Measurements from ENCODE around the gene MTMR2.

MTMR2 gene

DNA sequence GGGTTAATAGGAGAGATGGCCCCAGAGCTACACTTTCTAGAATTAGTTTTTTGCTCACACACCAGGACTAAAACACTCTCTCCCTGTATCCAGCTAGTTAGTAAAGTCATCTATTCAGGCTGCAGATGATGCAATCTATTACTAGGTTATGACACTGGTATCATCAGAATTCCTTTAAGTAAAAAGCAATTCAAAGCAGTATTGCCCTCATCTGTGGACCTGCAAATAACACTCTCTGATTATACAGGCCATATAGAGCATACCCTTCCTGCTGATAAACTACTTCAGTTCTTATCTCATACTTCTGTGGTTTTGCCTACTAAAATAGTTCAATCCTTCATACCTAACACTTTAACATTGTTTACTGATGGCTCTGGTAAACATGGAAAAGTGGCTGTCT is 13.5 kb upstream of the MTMR2 start:
- no peaks in the 10 kb centered on the region for H3K27me3 ChIP-seq (ENCODE audit: control insufficient read depth in 2 of 2, insufficient read depth in 2 of 2, low read length in 2 of 2)
- no peaks in the 10 kb centered on the region for H3K4me1 ChIP-seq (ENCODE audit: control insufficient read depth in 2 of 2, insufficient read depth in 2 of 2, low read length in 2 of 2)
- H3K36me3 ChIP-seq (ENCODE audit: control insufficient read depth in 2 of 2, insufficient read depth in 2 of 2, low read length in 2 of 2): no peaks in the 10 kb centered on the region
- H3K9me3 ChIP-seq (ENCODE audit: control insufficient read depth in 2 of 2, low read length in 2 of 2): no peaks in the 10 kb centered on the region
- no peak overlapping the region for H3K27ac ChIP-seq (ENCODE audit: low read depth in 2 of 2, low read length in 2 of 2)
- H3K9ac ChIP-seq (ENCODE audit: low read depth in 1 of 2, low read length in 2 of 2): no peak overlapping the region
- no peak overlapping the region for H3K4me3 ChIP-seq (ENCODE audit: low read length in 2 of 2)

DNA sequence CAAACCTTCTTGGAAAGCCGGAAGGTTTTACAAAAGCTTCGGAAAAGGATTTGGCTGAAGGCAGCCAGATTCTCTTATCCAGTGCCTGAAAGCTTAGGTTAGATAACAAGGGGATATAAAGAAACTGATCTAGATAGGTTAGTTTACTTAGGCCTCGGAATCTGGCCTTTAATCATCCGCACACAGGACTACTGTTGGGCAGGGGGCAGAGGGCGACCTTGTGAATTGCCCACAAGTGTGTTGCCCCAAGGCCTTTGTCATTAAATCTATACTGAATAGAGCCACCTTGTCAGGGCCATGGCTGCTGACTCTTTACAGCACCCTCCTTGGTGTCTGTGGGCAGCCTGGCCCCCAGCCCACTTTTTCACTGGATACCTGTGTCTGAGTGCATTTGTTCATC is 9.7 kb upstream of the MTMR2 start:
- Histone ChIP-seq H3K27ac (ENCODE audit: low read depth in 2 of 2, low read length in 2 of 2) (no peak overlapping the region), H3K36me3 (ENCODE audit: control insufficient read depth in 2 of 2, insufficient read depth in 2 of 2, low read length in 2 of 2) (no peaks in the 10 kb centered on the region), H3K9me3 (ENCODE audit: control insufficient read depth in 2 of 2, low read length in 2 of 2) (peaks cover 0 to 2% of the 10 kb centered on the region in 2 donors), H3K9ac (ENCODE audit: low read depth in 1 of 2, low read length in 2 of 2) (no peak overlapping the region), H3K4me1 (ENCODE audit: control insufficient read depth in 2 of 2, insufficient read depth in 2 of 2, low read length in 2 of 2) (no peaks in the 10 kb centered on the region), H3K4me3 (ENCODE audit: low read length in 2 of 2) (no peak overlapping the region), H3K27me3 (ENCODE audit: control insufficient read depth in 2 of 2, insufficient read depth in 2 of 2, low read length in 2 of 2) (no peaks in the 10 kb centered on the region)

DNA sequence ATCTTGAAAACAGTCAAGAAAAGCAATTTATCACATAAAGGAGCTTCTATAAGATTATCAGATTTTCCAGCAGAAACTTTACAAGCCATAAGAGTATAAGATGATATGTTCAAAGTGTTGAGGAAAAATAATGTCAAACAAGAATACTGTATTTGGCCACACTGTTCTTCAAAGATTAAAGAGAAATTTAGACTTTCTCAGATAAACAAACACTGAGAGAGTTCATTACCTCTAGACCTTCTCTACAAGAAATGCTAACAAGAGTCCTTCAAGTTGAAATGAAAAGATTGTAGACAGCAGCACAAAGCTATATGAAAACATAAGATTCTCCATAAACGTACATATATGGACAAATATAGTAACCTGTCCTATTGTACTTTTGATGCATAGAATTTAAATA is 8.0 kb upstream of the MTMR2 start:
- H3K36me3 ChIP-seq (ENCODE audit: control insufficient read depth in 2 of 2, insufficient read depth in 2 of 2, low read length in 2 of 2): no peaks in the 10 kb centered on the region
- no peak overlapping the region for H3K27ac ChIP-seq (ENCODE audit: low read depth in 2 of 2, low read length in 2 of 2)
- peaks cover 0 to 2% of the 10 kb centered on the region in 2 donors for H3K9me3 ChIP-seq (ENCODE audit: control insufficient read depth in 2 of 2, low read length in 2 of 2)
- H3K4me1 ChIP-seq (ENCODE audit: control insufficient read depth in 2 of 2, insufficient read depth in 2 of 2, low read length in 2 of 2): no peaks in the 10 kb centered on the region
- no peaks in the 10 kb centered on the region for H3K27me3 ChIP-seq (ENCODE audit: control insufficient read depth in 2 of 2, insufficient read depth in 2 of 2, low read length in 2 of 2)
- no peak overlapping the region for H3K9ac ChIP-seq (ENCODE audit: low read depth in 1 of 2, low read length in 2 of 2)
- no peak overlapping the region for H3K4me3 ChIP-seq (ENCODE audit: low read length in 2 of 2)

DNA sequence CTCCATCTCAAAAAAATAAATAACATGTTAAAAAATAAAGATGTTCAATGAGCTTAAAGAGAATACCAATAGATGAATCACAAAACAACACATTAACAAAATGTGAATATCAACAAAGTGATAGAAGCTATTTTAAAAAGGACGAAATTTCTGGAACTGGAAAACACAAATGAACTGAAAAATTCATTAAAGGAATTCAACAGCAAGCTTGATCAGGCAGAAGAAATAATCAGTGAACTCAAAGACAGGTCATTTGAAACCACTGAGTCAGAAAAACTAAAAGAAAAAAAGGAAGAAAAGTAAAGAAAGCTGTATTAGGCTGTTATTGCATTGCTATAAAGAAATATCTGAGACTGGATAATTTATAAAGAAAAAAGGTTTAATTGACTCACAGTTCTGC is 7.0 kb upstream of the MTMR2 start:
- H3K27ac ChIP-seq (ENCODE audit: low read depth in 2 of 2, low read length in 2 of 2): no peak overlapping the region
- H3K9ac ChIP-seq (ENCODE audit: low read depth in 1 of 2, low read length in 2 of 2): no peak overlapping the region
- H3K4me3 ChIP-seq (ENCODE audit: low read length in 2 of 2): no peak overlapping the region
- no peaks in the 10 kb centered on the region for H3K4me1 ChIP-seq (ENCODE audit: control insufficient read depth in 2 of 2, insufficient read depth in 2 of 2, low read length in 2 of 2)
- no peaks in the 10 kb centered on the region for H3K36me3 ChIP-seq (ENCODE audit: control insufficient read depth in 2 of 2, insufficient read depth in 2 of 2, low read length in 2 of 2)
- H3K27me3 ChIP-seq (ENCODE audit: control insufficient read depth in 2 of 2, insufficient read depth in 2 of 2, low read length in 2 of 2): no peaks in the 10 kb centered on the region
- H3K9me3 ChIP-seq (ENCODE audit: control insufficient read depth in 2 of 2, low read length in 2 of 2): peaks cover 0 to 2% of the 10 kb centered on the region in 2 donors

DNA sequence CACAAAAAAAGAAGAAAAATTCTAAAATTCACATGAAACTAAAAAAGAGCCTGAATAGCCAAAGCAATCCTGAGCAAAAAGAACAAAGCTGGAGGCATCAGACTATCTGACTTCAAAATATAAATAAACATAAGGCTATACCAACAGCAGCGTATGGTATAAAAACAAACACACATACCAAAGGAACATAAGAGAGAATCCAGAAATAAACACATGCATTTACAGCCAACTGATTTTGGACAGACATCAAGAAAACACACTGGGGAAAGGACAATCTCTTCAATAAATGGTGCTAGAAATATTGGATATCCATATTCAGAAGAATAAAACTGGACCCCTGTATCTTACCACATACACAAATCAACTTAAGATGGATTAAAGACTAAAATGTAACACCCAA is 2.8 kb upstream of the MTMR2 start:
- Histone ChIP-seq H3K27ac (ENCODE audit: low read depth in 2 of 2, low read length in 2 of 2) (no peak overlapping the region), H3K4me1 (ENCODE audit: control insufficient read depth in 2 of 2, insufficient read depth in 2 of 2, low read length in 2 of 2) (peaks cover 4 to 6% of the 10 kb centered on the region in 2 donors), H3K27me3 (ENCODE audit: control insufficient read depth in 2 of 2, insufficient read depth in 2 of 2, low read length in 2 of 2) (no peaks in the 10 kb centered on the region), H3K9me3 (ENCODE audit: control insufficient read depth in 2 of 2, low read length in 2 of 2) (peaks cover 0 to 2% of the 10 kb centered on the region in 2 donors), H3K9ac (ENCODE audit: low read depth in 1 of 2, low read length in 2 of 2) (no peak overlapping the region), H3K36me3 (ENCODE audit: control insufficient read depth in 2 of 2, insufficient read depth in 2 of 2, low read length in 2 of 2) (no peaks in the 10 kb centered on the region), H3K4me3 (ENCODE audit: low read length in 2 of 2) (no peak overlapping the region)

DNA sequence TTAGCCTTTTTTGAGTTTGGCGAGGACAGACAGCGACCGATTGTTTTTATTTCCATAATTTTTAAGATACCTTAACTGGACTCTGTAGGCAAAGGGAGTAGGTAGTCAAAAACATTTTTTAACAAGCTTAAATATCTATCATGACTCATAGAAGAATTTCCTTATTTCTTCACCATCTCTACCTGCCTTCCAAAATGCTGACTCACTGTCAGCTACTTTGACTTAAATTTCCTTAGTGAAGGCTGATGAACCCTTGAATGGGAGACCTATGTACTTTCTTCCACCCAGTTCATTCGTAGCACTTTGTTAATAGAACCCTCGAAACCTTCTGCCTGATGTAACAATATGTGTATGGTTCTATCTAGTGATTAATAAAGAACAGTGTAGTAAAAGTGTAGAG is 1.1 kb upstream of the MTMR2 start:
- H3K4me3 ChIP-seq (ENCODE audit: low read length in 2 of 2): peak overlapping the region; percentile 67 to 87
- no peaks in the 10 kb centered on the region for H3K27me3 ChIP-seq (ENCODE audit: control insufficient read depth in 2 of 2, insufficient read depth in 2 of 2, low read length in 2 of 2)
- H3K36me3 ChIP-seq (ENCODE audit: control insufficient read depth in 2 of 2, insufficient read depth in 2 of 2, low read length in 2 of 2): no peaks in the 10 kb centered on the region
- peak overlapping the region in 1 of 2 donors; percentile 82 for H3K9ac ChIP-seq (ENCODE audit: low read depth in 1 of 2, low read length in 2 of 2)
- peaks cover 4 to 6% of the 10 kb centered on the region in 2 donors for H3K4me1 ChIP-seq (ENCODE audit: control insufficient read depth in 2 of 2, insufficient read depth in 2 of 2, low read length in 2 of 2)
- H3K27ac ChIP-seq (ENCODE audit: low read depth in 2 of 2, low read length in 2 of 2): no peak overlapping the region
- no peaks in the 10 kb centered on the region for H3K9me3 ChIP-seq (ENCODE audit: control insufficient read depth in 2 of 2, low read length in 2 of 2)

DNA sequence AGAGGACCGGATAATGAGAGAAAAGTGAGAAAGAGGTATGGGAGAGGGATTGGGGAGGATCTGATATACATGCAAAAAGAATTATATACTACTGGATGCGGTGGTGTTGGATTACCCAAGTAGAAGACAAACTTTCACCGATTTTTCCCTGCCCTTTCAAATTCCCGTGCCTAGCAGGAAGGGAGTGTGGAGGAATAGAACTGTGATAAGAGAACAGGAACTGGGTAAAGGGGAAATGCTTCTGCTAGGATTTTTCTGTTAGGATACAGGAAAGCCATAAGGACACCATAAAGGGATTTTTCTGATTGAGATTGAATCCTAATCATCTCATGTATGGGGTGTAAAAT is 480 bp upstream of the MTMR2 start:
- no peaks in the 10 kb centered on the region for H3K9me3 ChIP-seq (ENCODE audit: control insufficient read depth in 2 of 2, low read length in 2 of 2)
- H3K36me3 ChIP-seq (ENCODE audit: control insufficient read depth in 2 of 2, insufficient read depth in 2 of 2, low read length in 2 of 2): no peaks in the 10 kb centered on the region
- H3K4me3 ChIP-seq (ENCODE audit: low read length in 2 of 2): peak overlapping the region; percentile 67 to 87
- peak overlapping the region; percentile 82 to 87 for H3K9ac ChIP-seq (ENCODE audit: low read depth in 1 of 2, low read length in 2 of 2)
- H3K4me1 ChIP-seq (ENCODE audit: control insufficient read depth in 2 of 2, insufficient read depth in 2 of 2, low read length in 2 of 2): peaks cover 4 to 6% of the 10 kb centered on the region in 2 donors
- H3K27me3 ChIP-seq (ENCODE audit: control insufficient read depth in 2 of 2, insufficient read depth in 2 of 2, low read length in 2 of 2): no peaks in the 10 kb centered on the region
- H3K27ac ChIP-seq (ENCODE audit: low read depth in 2 of 2, low read length in 2 of 2): peak overlapping the region; percentile 76 to 87

DNA sequence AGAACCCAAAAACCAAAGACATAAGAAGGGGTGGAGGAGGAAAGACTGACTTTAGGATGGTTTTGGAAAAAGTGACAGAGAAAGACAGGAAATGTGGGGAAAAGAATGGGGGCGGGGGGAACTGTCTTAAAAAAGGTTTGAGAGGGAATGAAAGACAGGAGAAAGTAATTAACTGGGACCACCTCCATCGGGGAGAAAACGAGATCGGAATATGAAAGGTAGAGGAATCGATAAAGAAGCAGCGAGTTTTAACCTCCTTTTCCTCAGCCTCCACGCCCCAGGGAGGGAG is 524 bp downstream of the MTMR2 start:
- Histone ChIP-seq H3K9ac (ENCODE audit: low read depth in 1 of 2, low read length in 2 of 2) (peak overlapping the region; percentile 82 to 87), H3K27ac (ENCODE audit: low read depth in 2 of 2, low read length in 2 of 2) (peak overlapping the region; percentile 76 to 87), H3K36me3 (ENCODE audit: control insufficient read depth in 2 of 2, insufficient read depth in 2 of 2, low read length in 2 of 2) (no peaks in the 10 kb centered on the region), H3K27me3 (ENCODE audit: control insufficient read depth in 2 of 2, insufficient read depth in 2 of 2, low read length in 2 of 2) (no peaks in the 10 kb centered on the region), H3K4me1 (ENCODE audit: control insufficient read depth in 2 of 2, insufficient read depth in 2 of 2, low read length in 2 of 2) (peaks cover 4 to 6% of the 10 kb centered on the region in 2 donors), H3K9me3 (ENCODE audit: control insufficient read depth in 2 of 2, low read length in 2 of 2) (no peaks in the 10 kb centered on the region), H3K4me3 (ENCODE audit: low read length in 2 of 2) (peak overlapping the region; percentile 67 to 87)

DNA sequence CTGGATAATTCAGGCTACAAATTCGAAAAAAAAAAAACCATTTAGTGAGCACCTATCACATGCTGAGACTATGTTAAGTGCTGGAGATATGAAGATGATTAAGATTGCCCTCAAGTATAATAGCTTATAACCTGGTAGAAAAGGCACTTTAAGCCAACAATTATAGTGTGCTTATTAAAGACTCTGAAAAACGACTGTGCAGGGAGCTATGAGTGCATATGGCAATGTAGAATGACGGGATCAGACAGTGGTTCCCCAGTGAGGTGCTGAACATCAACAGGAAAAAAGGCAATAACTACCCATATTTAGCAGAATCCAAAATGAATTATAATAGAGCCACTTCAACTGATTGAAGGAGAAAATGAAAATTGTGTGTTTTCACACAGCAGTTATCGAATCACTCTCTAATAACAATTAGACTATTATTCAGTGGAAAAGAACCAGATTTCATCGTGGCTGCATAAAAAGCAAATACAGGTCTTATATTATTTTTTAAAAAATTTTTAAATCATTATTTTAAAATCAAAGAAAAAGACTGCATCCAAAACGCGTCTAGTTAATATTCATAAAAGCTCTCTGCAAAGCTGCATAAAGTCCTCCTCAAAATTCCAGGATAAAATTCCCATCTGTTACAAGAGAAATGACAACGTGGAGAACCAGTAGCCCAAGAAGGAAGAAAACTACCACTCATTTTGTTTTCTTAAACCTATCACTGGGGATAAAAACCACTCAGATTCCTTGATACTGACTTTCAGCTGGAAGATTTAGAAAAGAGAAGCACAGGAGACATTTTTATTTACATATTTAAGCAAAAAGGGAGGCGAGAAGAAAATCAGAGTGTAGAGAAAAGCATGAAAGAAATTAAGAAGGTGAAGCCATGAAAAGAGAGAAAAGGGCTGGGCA is 1.1 kb downstream of the MTMR2 start:
- peak overlapping the region; percentile 67 to 87 for H3K4me3 ChIP-seq (ENCODE audit: low read length in 2 of 2)
- peak overlapping the region; percentile 76 to 87 for H3K27ac ChIP-seq (ENCODE audit: low read depth in 2 of 2, low read length in 2 of 2)
- no peaks in the 10 kb centered on the region for H3K36me3 ChIP-seq (ENCODE audit: control insufficient read depth in 2 of 2, insufficient read depth in 2 of 2, low read length in 2 of 2)
- H3K4me1 ChIP-seq (ENCODE audit: control insufficient read depth in 2 of 2, insufficient read depth in 2 of 2, low read length in 2 of 2): peaks cover 4 to 6% of the 10 kb centered on the region in 2 donors
- peak overlapping the region; percentile 82 to 87 for H3K9ac ChIP-seq (ENCODE audit: low read depth in 1 of 2, low read length in 2 of 2)
- H3K27me3 ChIP-seq (ENCODE audit: control insufficient read depth in 2 of 2, insufficient read depth in 2 of 2, low read length in 2 of 2): no peaks in the 10 kb centered on the region
- H3K9me3 ChIP-seq (ENCODE audit: control insufficient read depth in 2 of 2, low read length in 2 of 2): no peaks in the 10 kb centered on the region

DNA sequence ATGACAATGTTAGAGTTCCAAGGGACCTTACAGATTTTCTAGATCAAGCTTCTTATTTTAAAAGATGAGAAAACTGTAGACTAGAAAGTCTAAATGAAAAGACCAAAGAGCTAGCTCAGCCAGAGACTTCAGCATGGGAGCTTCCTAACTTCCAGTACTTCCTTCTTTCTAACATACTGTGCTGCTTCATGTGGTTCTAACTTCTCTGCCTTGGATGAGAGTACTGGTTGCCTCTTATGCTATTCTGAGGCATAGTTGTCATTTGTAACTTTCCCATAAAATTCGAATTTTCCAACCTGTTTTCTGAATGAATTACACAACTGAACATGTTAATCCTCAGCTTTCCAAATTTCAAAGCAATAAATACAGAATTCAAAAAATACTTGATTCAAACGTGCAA is 1.8 kb downstream of the MTMR2 start:
- no peak overlapping the region for H3K27ac ChIP-seq (ENCODE audit: low read depth in 2 of 2, low read length in 2 of 2)
- H3K27me3 ChIP-seq (ENCODE audit: control insufficient read depth in 2 of 2, insufficient read depth in 2 of 2, low read length in 2 of 2): no peaks in the 10 kb centered on the region
- peaks cover 4 to 6% of the 10 kb centered on the region in 2 donors for H3K4me1 ChIP-seq (ENCODE audit: control insufficient read depth in 2 of 2, insufficient read depth in 2 of 2, low read length in 2 of 2)
- H3K9me3 ChIP-seq (ENCODE audit: control insufficient read depth in 2 of 2, low read length in 2 of 2): no peaks in the 10 kb centered on the region
- no peak overlapping the region for H3K4me3 ChIP-seq (ENCODE audit: low read length in 2 of 2)
- H3K36me3 ChIP-seq (ENCODE audit: control insufficient read depth in 2 of 2, insufficient read depth in 2 of 2, low read length in 2 of 2): no peaks in the 10 kb centered on the region
- H3K9ac ChIP-seq (ENCODE audit: low read depth in 1 of 2, low read length in 2 of 2): no peak overlapping the region

Measured in mucosa of rectum (tissue), 2 donors.